DMS114 treated with DMSO at 0.1 percent for 48 hours (cell line): ENCODE data around the gene EFL1.
"Not testable (repeated sequence)": the region's sequence is repeated elsewhere in the genome, so short reads cannot be mapped to it uniquely, and the experiment has no call there.

ENCODE experiments used
- DNase-seq: peaks from one replicate; lab custom pipeline; 2025; ENCODE audit not compliant: unreplicated experiment; lab: John Stamatoyannopoulos, UW

The EFL1 gene

DNA sequence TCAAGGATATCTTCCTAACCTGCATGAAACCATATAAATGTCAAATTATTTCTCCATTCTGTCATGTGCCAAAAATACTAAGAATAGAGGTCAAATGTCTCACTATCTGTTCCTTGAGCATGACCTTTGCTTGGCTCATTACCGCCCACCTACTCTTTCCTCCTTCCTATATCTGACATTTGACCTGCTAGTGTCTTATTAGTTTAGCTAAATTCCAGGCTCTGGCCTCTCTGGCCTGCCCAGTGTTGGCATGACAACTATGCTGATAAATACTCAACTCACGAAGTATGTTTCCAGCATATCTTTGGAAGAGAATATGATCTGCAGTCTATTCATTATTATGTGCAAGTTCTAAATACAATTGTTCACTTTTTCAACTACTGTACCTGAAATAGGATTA is 58.0 kb downstream of the EFL1 start:
- DNase-seq = not testable (repeated sequence)

DNA sequence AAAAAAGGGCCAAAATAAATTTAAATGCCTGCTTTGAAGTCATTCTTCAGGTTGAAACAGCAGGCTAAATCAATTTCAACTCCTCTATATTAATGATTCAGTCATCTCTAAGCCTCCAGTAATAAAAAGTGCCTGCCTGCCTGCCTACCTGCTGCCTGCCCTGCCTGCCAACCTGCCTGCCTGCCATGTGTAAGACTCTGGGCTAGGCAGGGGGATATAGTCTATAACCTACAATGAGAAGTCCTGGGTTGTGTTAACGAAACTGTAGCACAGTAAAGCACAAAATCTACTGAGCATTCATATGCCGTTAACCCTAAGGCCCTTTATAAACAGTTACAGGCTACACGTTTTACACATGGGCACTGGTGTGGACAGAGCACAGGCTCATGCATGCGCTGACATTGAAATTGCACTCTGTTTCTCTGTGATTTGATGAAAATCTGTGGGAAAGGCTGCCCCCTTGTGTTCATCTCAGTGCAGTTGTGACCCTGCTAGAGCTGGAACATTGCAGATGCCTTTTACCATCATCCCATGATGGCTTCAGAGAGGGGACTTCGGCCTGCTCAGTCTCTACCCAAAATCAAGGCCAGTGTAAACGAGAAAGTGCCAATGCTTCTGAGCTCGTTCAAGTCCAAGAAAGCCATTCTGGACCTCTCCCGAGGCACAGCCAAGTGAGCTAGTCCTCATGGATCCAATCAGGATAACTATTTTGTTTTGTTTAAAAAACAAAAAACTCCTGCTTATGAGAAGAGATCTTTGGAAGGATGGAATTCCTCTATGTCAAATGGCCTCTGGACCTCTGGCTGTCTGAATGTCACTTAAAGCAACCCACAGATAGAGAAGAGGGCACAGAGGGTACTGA is 64.6 kb downstream of the EFL1 start:
- peak; percentile 60 for DNase-seq

GRCh38 chr15:82196353-82196752 is 66.2 kb downstream of the EFL1 start:
- no peak for DNase-seq

DNA sequence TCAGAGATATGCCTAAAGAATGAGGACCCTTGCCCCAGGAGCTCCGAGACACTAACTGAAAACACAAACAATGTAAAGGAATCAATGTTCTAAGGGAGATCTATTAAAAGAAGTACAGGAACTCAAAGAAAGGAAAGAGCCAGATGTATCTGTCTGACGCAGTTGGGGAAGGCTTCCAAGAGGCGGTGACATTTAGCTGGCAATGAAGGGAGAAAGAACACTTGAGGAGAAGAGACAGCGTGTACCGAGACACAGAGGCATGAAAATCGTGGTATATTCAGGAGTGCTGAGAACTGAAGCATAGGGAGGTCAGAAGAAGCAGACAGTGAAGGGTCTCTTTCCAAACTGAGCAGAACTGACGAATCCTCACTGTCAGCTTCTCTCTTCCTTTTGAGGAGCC is 66.7 kb downstream of the EFL1 start:
- DNase-seq = not testable (repeated sequence)

DNA sequence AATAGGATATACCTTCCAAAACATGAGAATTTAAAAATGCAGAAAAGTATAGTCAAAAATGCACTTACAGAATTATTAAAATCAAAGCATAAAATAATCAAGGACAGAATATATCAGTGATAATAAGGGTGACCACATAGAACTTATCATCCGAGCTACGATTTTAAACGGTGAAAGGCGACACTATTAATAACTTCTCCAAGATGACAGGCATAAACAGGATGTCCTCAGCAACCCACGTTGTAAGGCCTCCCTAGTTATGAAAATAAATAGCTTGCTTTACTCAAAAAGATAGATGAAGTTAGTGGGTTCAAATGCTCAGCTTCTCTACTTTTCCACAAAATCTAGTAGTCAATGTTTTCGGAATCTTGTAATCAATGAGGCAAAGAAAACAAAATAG is 68.0 kb downstream of the EFL1 start:
- not testable (repeated sequence) for DNase-seq

- not testable (repeated sequence) for DNase-seq
Observed at GRCh38 chr15:82193435-82193834, 69.1 kb downstream of the EFL1 start.

- DNase-seq = not testable (repeated sequence)
Observed at GRCh38 chr15:82192394-82192793, 70.1 kb downstream of the EFL1 start.

- DNase-seq = no peak
Observed at GRCh38 chr15:82186719-82187406, 75.7 kb downstream of the EFL1 start.

- no peak for DNase-seq
Observed at GRCh38 chr15:82186161-82186560, 76.4 kb downstream of the EFL1 start.

GRCh38 chr15:82184776-82185175 is 77.8 kb downstream of the EFL1 start:
- no peak for DNase-seq

DNA sequence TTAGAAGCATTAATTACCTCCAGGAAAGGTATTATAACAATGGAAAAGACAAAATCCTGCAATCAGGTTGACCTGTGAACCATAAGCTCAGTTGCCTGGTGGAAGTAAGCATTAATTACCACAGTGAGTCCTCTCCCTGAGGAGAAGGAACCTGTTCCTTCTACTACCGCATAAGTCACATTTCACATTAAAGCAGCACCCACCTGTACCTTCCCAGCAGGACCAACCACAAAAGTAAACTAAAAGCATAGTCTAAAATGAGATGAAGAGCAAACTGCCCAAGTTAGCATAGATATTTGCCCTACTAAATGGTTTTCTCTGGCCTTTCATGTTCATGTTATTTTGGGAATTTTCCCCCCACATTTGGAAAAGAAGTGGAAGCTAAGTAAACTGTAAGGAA is 78.2 kb downstream of the EFL1 start:
- DNase-seq = no peak

DNA sequence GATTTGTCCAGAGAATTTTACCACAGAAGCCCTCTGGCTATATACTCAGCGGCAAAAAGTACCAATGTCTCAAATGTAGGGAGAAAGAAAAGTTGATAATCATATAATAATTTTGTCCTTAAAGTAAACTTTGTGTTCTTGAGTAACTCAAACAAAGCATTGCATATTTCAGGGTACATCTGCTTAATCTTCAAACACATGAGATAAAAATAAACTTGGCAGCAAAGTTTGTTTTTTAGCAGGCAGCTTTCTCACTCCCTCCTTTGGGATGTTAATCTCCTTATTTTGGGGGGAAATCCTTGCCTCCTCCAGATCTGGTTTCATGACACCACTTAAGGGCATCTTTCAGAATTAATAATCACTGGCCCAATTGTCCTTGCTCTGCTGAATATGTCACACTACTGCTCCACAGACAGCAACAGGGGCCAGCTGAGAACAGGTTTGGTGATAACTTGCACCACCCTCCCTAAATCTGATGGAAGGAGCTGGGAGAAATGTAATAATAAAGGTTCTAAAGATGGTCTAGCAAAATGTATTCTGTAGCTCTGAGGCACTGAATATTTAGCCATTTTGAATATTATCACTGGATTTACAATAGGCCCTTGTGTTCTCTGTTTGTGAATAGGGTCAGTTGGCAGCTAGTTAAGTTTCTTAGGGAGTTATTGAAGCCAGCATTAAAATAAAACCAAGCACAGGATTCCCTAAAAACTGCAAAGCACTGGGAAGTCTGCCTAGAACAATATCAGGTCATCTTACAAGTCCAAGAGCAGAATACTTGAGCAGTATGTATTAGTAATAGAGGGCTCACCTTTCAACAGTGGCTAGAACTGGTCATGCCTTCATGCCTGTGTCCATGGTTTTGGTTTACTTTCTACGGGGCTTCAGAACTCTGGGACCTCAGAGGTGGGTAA is 79.2 kb downstream of the EFL1 start:
- DNase-seq = no peak

GRCh38 chr15:82181371-82181770 is 81.2 kb downstream of the EFL1 start:
- no peak for DNase-seq

DNA sequence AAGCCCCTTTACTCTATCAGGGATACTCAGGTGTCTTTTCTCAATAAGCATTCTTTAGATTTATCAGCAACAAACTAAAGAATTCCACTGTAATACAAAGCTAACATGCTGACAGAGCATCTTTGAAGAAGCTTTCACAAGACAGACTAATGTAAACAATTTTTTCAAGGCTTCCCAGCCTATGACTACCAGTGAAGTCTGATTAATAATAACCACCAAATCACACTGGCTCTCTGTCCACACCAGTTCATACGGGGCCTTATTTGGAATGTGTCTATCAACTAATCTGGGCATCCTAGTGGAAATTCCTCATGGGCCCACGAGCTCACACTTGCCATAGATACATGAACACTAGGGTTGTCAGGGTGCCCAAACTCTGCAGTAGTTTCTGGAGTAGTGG is 84.5 kb downstream of the EFL1 start:
- DNase-seq = no peak

DNA sequence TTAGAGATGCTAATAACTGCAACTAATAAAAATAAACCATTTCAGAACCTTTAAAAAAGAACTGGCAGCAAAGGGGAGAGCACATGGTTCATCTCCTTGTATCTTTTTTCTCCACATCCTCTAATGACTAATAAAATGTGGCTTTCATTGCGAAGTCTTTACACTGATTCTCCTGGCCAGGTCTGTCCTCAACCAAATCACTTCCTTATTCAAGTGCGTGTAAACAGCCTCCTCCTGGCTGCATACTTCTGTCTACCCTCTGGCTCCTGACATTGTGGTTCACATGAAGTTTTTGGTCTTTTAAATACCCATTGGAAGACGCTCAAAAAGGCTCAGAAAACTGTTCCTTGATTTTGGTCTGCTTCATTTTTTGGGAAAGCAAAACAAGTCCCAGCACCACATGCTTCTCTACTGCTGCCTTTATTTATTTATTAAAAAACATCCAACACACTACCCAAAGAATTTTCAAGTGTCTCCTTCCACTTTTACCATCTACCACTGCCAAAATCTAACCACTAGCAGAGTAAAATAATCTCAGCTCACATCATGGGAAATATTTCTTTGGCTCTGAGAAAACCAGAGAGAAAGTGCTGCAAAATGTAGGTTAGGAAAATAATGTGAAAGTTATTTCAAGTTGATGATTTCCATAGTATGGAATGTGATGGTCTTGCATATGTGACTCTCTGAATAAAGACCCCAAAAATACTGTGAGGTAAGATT is 85.1 kb downstream of the EFL1 start:
- DNase-seq = no peak

DNA sequence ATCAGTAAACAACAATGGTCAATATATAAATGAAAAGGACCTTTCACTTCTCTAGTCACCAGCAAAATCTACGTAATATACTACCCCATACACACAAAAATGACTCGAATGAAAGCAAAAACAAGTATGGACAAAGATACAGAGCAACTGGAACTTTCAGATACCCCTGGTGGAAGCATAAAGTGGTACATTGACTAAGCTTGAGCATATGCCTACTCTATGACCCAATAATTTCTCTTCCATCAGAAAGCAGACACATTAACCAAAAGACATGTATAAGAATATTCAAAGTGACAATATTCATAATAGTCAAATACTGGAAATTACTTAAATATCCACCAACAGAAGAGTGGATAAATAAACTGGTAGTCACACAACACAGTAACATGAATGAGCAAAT is 86.0 kb downstream of the EFL1 start:
- DNase-seq = no peak

GRCh38 chr15:82174471-82175235 is 87.9 kb downstream of the EFL1 start:
- no peak for DNase-seq

GRCh38 chr15:82173108-82173507 is 89.4 kb downstream of the EFL1 start:
- DNase-seq = no peak

DNA sequence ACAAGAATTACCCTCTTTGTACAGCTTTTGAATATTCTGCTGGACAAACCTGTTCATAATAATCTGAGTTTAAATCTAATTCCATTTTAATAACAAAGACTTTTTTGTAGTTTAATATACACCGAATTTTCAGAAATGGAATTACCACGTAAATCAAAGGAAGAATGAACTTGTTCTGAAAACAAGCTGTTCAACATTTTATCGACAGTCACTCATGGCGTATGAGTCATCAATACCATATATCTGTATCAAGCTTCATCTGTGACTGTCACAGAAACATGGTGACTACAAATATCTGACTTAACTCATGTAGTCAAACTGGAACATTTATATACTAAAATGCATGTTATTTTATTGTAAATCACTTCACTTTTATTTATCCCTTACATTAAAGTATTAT is 90.0 kb downstream of the EFL1 start:
- no peak for DNase-seq

GRCh38 chr15:82168757-82169156 is 93.8 kb downstream of the EFL1 start:
- no peak for DNase-seq
